Stromal cell of bone marrow (primary cell): Measurements from ENCODE around the gene MMP13.
A peak's percentile ranks its signal among the peaks of the same experiment; 100 is the strongest.
"Not testable (repeated sequence)": the region's sequence is repeated elsewhere in the genome, so short reads cannot be mapped to it uniquely, and the experiment has no call there.

ENCODE experiments used
- DNase-seq: peaks from one replicate; pipeline ENCODE4 v3.0.0-alpha.2; 2012; ENCODE audit warnings: low read depth

Gene MMP13

GRCh38 chr11:102935514-102935913 is 20.0 kb downstream of the MMP13 start:
- no peak for DNase-seq

GRCh38 chr11:102934735-102935134 is 20.8 kb downstream of the MMP13 start:
- no peak for DNase-seq

GRCh38 chr11:102933627-102934026 is 21.9 kb downstream of the MMP13 start:
- no peak for DNase-seq

DNA sequence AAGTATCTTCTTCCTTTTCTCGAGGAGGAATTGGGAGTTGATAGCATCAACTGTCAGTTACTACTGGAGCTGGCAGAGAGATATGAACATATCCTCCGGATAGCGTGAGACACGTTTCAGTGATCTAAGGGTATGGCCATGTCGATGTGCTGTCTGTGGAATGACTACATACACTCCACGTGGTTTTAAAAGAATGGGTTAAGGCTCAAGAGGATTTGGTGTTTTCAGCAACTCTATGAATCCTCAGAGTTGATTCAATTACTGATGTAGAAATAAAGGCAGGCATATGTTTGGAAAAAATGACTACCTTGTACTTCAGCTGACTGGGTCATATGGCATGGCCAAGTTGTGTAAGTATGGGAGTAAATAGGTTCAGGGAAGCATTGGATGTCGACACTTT is 22.9 kb downstream of the MMP13 start:
- no peak for DNase-seq

DNA sequence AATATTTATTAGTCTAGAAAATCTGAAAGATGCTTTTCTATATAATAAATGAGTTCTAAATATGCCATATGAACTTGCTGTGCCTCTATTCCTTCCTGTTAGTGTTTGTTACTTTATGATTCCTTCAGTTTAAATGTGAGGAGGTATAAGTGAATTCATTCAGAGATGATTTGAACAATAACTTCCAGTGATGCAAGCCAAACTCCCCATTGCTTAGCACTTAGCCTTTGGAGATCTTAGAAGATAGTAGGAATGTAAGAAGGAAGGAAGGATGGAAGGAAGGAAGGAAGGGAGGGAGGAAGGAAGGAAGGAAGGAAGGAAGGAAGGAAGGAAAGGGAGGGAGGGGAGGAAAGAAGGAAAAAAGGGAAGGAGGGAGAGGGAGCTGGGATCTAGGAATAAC is 25.1 kb downstream of the MMP13 start:
- no peak for DNase-seq

GRCh38 chr11:102929972-102930371 is 25.6 kb downstream of the MMP13 start:
- DNase-seq: no peak

DNA sequence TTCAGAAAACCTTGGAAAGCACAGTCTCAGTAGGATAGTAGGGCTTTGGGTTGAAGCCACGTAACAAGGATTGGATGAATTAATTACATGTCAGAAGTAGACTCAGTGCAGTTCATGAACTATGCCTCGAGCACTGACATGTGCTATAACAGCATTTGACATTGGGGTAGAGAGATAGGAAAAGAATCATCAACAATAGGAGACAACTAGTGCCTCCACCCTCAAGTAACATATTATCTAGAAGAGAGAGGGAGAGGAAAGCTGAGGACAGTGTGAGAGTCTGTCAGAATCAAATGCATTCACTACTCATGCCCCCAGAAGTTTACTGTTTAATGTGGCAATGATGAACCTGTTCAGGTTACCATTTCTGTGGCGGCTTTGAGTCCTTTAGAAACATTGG is 26.4 kb downstream of the MMP13 start:
- no peak for DNase-seq

DNA sequence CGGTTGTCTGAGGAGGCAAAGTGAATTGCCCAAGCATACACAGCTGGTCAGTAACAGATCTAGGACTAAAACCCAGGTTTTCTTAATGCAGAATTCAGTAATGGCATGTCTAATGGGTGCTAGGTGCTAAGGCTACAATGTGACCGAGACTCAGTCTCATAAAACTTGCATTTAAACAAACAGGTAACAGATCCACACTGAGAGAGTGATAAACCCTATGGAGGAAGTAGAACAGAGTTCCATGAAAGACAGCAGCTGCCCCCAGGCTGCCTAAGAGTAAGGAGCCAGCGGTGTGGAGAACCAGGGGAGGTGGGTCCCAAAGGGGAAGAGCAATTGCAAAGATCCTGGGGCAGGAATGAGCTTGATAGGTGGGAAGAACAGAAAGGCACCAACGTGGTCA is 27.3 kb downstream of the MMP13 start:
- DNase-seq: no peak

DNA sequence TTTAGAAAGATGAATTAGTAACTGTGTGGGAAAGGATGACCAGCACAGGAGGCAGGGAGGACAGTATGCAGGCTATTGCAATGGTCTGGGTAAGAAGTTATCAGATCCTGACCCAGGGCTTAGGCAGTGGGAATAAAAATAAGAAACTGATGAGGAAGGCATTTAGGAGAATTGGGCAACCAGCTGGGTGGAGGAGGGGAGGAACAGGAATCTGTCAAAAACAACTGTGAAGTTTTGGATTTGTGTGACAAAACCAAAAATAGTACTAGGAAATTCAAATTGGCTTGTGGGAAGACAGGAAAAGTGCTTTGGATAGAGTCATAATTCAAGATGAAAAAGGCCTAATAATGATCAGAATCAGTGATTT is 27.9 kb downstream of the MMP13 start:
- DNase-seq: no peak

GRCh38 chr11:102926961-102927623 is 28.4 kb downstream of the MMP13 start:
- DNase-seq: no peak

DNA sequence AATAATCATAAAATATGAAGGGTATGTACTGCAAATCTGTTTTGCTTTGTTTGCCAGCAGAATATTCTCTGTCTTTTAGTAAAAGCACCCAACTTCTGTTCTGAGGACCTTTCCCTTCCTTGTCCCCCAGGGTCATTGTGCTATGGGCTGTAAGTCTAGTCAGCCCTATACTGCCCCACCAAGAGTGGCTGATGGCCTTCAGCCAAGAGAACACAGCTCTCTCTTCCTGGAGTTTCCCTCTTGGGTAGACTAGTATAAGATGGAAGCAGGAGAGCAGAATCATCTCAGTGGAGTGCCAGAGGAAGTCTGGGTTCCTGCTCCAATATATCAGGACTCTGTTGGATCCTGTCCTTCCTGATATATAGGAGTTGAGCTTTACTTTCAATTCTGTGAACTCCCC is 29.0 kb downstream of the MMP13 start:
- DNase-seq: no peak

GRCh38 chr11:102925988-102926387 is 29.5 kb downstream of the MMP13 start:
- DNase-seq: no peak

DNA sequence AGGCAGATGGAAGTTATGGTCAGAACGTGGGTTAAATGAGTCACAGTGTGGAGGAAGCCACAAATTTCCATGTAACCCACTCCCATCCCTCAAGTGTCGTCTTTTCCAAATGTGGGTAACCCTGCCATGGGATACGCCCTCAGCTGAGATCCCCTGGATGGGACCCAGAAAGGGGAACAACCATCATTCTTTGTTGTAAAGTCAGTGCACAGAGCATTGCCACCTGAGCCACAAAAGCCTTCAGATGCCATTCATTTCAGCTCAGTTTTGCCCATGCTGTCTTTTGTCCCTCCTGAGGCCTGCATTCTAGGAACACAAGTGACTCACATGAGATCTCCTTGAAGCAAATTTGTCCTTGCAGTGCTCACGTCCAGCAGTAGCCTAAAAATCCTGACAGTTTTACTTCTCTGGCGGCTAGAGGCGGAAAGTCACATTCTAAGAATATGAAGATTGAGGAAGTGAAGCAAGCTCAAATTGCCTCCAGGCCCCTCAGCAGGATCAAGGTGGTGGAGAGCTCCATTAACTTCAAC is 30.6 kb downstream of the MMP13 start:
- DNase-seq: no peak

DNA sequence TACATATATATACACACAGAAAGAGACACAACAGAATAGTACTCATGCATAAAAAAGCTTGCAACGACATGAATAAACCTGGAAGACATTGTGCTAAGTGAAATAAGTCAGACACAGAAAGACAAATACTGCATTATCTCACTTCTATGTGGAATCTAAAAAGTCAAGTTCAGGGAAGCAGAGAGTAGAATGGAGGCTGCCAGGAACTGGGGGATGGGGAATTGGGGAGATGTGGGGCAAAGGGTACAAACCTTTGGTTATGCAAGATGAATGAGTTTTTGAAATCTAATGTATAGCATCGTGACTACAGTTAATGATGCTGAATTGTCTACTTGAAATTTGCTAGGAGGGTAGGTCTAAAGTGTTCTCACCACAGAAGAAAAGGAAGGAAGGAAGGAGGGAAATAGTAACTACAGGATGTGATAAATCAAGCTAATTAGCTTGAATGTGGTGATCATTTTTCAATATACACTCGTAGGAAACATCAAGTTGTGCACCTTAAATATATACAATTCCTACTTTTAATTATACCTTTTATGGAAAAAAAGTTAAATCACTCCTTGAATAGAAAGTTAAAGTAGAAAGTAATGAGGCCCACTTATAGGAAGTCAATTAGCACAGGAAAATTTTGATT is 33.8 kb downstream of the MMP13 start:
- no peak for DNase-seq

DNA sequence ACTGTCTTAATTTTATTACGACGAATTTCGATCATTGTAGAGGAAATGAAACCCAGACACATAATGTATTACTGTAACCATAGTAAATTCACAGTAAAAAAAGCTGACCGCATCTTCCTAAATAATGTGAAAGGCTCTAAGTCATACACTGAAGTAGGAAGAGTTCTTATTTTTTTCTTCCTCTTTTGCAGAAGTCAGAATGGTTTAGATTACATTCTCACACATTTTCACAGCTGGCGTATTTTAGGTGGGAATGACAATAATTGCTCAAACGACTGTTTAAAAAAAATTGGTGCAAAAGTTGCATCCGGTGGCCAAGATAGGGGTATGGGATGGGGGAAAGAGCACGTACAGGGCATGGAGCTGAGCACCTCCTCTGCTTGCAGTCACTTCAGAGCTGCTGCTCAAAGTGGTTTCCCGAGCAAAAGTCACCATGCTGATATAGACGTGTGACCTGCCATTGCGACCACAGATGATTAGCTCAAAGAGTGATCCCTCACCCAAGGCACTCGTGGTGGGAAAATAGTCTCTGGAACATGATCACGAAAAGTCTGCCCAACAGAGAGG is 35.3 kb downstream of the MMP13 start:
- no peak for DNase-seq

DNA sequence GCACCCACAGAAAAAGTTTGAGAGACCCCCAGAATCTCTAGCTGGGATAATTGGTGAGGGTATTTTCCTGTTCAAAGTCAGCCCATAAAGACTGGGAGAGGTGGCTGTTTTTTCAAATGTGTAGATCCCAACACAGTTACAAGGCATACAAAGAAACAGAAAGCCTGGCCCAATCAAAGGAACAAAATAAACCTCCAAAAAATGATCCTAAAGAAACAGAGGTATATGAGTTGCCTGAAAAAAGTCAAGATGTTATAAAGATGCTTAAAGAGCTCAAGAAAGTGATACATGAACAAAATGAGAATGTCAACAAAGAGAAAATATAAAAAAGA is 40.5 kb downstream of the MMP13 start:
- no peak for DNase-seq

DNA sequence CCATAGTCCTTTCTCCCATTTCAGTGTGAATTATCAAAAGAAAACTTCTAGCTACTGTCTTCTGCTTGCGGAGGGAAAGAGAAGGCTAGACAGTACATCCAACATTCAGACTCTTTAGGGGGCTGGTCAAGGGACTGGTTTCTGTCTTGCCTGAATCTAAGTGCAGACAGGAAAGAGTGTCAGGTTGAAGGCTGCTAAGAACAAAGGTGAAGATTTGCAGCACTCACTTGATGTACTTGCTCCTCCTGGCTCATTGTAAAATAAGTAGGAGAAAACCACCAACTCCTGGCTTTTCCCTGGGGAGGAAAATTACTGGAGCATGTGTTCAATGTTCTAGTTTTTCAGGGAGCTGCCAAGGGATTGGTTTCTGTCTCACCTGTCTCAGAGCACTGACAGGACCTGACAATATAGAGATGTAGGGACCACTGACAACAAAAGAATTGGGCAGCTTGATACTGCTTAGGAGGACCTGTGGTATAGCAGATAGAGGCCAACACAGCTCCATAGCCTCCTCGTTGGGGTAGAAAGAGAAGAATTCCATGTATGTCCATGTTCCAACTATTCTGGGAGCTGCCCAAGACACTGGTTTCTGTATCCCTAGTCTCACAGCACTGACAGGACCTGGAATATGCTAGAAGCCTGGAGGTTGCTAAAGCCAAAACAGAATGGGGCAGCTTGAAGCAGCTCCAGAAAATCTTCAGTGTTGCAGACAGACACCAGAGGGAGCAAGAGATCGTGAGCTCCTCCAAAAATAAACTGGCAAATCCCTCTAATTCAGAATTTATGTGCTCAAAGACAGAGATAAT is 41.1 kb downstream of the MMP13 start:
- DNase-seq: peak; percentile 31

DNA sequence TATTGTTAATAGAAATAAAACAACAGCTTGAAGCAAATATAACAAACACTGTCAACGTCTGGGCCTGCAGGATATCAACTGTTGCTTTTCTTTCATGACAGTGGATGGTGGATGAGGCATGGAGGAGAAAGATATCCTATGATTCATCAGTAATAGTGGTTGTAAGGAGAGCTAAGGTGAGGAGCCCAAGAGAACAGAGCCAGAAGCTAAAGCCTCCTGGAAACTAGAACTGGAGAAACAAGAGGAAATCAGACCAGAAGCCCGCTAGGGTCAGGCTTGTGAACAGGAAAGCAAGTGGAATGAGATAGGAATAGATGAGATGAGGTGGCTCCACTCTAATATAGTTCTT is 43.1 kb downstream of the MMP13 start:
- no peak for DNase-seq

DNA sequence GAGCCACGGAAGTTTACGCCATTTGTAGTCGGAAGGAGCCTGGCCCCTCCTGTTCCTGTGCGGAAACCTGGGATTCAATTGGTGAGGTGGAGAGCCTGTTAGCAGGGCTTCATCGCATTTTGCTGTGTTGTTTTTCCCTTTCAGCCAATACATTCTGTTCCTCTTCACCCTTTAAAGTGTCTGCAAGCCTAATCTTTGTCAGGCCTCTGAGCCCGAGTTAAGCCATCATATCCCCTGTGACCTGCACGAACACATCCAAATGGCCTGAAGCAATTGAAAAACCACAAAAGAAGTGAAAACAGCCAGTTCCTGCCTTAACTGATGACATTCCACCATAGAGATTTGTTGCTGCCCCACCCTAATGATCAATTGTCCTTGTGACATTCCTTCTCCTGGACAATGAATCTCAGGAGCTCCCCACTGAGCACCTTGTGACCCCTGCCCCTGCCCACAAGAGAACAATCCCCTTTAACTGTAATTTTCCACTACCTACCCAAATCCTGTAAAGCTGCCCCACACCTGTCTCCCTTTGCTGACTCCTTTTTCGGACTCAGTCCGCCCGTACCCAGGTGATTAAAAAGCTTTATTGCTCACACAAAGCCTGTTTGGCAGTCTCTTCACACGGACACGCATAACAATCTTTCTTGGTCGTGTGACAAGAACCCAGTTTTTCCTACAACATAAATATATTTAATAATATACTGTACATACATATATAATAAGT is 43.6 kb downstream of the MMP13 start:
- no peak for DNase-seq

GRCh38 chr11:102905848-102906247 is 49.7 kb downstream of the MMP13 start:
- not testable (repeated sequence) for DNase-seq

DNA sequence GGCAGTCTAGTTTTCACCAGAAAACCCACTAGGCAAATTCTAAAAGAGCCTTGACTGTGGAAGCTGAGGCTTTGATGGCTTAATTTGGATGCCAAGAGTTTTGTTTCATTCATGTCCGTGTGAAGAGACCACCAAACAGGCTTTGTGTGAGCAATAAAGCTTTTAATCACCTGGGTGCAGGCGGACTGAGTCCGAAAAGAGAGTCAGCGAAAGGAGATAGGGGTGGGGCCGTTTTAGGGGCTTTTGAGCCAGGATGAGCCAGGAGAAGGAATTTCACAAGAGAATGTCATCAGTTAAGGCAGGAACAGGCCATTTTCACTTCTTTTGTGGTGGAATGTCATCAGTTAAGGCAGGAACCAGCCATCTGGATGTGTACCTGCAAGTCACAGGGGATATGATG is 51.6 kb downstream of the MMP13 start:
- not testable (repeated sequence) for DNase-seq

- no peak for DNase-seq
These were observed 55.2 kb downstream of the MMP13 start for GRCh38 chr11:102900346-102900745.
